Measurements from ENCODE around the gene MAP2K3.
"Not testable (repeated sequence)": the region's sequence is repeated elsewhere in the genome, so short reads cannot be mapped to it uniquely, and the experiment has no call there.

DNA sequence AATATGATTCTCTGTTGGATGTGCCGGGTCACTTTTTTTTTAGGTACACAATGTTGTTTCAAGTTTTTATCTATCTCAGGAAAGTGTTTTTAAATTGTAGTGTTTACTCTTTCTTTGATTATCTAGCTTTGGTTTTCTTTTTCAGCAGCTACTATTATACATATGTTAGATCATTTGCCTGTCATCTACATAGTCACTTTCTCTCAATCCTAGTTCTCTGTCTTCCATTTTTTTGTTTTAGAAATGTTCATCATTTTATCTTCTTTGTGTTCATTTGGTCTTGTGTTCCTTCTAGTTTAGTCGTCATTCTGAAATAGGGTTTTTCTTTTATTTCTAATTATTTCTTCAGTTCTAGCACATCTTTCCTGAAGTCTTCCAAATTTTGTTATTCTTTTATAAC is 44.3 kb downstream of the MAP2K3 start:
- not testable (repeated sequence) for TF ChIP-seq POLR2A (IDR thresholded peaks at IDR 0.05; ENCODE audit: control extremely low read depth in 1 of 2, low read depth in 2 of 2, low read length in 2 of 2); CTCF (IDR thresholded peaks at IDR 0.05; ENCODE audit: control extremely low read depth in 1 of 3, insufficient read depth in 1 of 3, low read depth in 1 of 3, low read length in 3 of 3); GABPA (IDR thresholded peaks at IDR 0.05; ENCODE audit: borderline replicate concordance, insufficient read depth, low read length); SUZ12 (IDR thresholded peaks at IDR 0.05; ENCODE audit: low read length); CBX8 (IDR thresholded peaks at IDR 0.05; ENCODE audit: borderline replicate concordance, low read depth, low read length)
- TF ChIP-seq, protein P1, sequence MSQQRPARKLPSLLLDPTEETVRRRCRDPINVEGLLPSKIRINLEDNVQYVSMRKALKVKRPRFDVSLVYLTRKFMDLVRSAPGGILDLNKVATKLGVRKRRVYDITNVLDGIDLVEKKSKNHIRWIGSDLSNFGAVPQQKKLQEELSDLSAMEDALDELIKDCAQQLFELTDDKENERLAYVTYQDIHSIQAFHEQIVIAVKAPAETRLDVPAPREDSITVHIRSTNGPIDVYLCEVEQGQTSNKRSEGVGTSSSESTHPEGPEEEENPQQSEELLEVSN (IDR thresholded peaks at IDR 0.05), result not testable (repeated sequence)
